ENCODE measurements around the gene NAPEPLD.
"Not testable (repeated sequence)": the region's sequence is repeated elsewhere in the genome, so short reads cannot be mapped to it uniquely, and the experiment has no call there.

Gene NAPEPLD

GRCh38 chr7:103106703-103107070 lies 42.2 kb downstream of the NAPEPLD start:
- not testable (repeated sequence) for DNase-seq (ENCODE audit: low read depth)

GRCh38 chr7:103106005-103106702 lies 42.7 kb downstream of the NAPEPLD start:
- DNase-seq (ENCODE audit: low read depth), result no peak

GRCh38 chr7:103101543-103101942 lies 47.4 kb downstream of the NAPEPLD start:
- DNase-seq (ENCODE audit: low read depth), result no peak

GRCh38 chr7:103100348-103100747 lies 48.6 kb downstream of the NAPEPLD start:
- DNase-seq (ENCODE audit: low read depth), result no peak

GRCh38 chr7:103097041-103097440 lies 51.9 kb downstream of the NAPEPLD start:
- no peak for DNase-seq (ENCODE audit: low read depth)

GRCh38 chr7:103095558-103095957 lies 53.3 kb downstream of the NAPEPLD start:
- DNase-seq (ENCODE audit: low read depth), result not testable (repeated sequence)

GRCh38 chr7:103094102-103094501 lies 54.8 kb downstream of the NAPEPLD start:
- no peak for DNase-seq (ENCODE audit: low read depth)

- DNase-seq (ENCODE audit: low read depth), result no peak
Observed at GRCh38 chr7:103093429-103093828, 55.5 kb downstream of the NAPEPLD start.

- DNase-seq (ENCODE audit: low read depth), result not testable (repeated sequence)
Observed at GRCh38 chr7:103092321-103092720, 56.6 kb downstream of the NAPEPLD start.

GRCh38 chr7:103083210-103083609 lies 65.7 kb downstream of the NAPEPLD start:
- no peak for DNase-seq (ENCODE audit: low read depth)

- no peak for DNase-seq (ENCODE audit: low read depth)
Observed at GRCh38 chr7:103082497-103082896, 66.4 kb downstream of the NAPEPLD start.

GRCh38 chr7:103080923-103081322 lies 68.0 kb downstream of the NAPEPLD start:
- DNase-seq (ENCODE audit: low read depth), result no peak

- DNase-seq (ENCODE audit: low read depth), result no peak
Observed at GRCh38 chr7:103079836-103080235, 69.1 kb downstream of the NAPEPLD start.

- not testable (repeated sequence) for DNase-seq (ENCODE audit: low read depth)
Observed at GRCh38 chr7:103078226-103078625, 70.7 kb downstream of the NAPEPLD start.

GRCh38 chr7:103077318-103077717 lies 71.6 kb downstream of the NAPEPLD start:
- no peak for DNase-seq (ENCODE audit: low read depth)

- no peak for DNase-seq (ENCODE audit: low read depth)
Observed at GRCh38 chr7:103076764-103077163, 72.1 kb downstream of the NAPEPLD start.

GRCh38 chr7:103075337-103075918 lies 73.5 kb downstream of the NAPEPLD start:
- DNase-seq (ENCODE audit: low read depth), result peak; percentile 44

- DNase-seq (ENCODE audit: low read depth), result peak; percentile 87
Observed at GRCh38 chr7:103074519-103075336, 74.2 kb downstream of the NAPEPLD start, which contains the start of the genes ARMC10 and FBXL13. Gene ARMC10 (plus strand): TSS chr7:103075140. CDS start chr7:103075273, 133 bp downstream. Gene FBXL13 (minus strand): TSS chr7:103074796.

GRCh38 chr7:103073989-103074518 lies 74.8 kb downstream of the NAPEPLD start:
- DNase-seq (ENCODE audit: low read depth), result no peak

GRCh38 chr7:103071000-103071399 lies 77.9 kb downstream of the NAPEPLD start:
- no peak for DNase-seq (ENCODE audit: low read depth)

- DNase-seq (ENCODE audit: low read depth), result no peak
Observed at GRCh38 chr7:103068414-103069403, 80.2 kb downstream of the NAPEPLD start.
